GM18511 (cell line): ENCODE measurements around the gene PCGF6.
A peak's percentile ranks its signal among the peaks of the same experiment; 100 is the strongest.
"Not testable (repeated sequence)": the region's sequence is repeated elsewhere in the genome, so short reads cannot be mapped to it uniquely, and the experiment has no call there.

ENCODE experiments used
- ATAC-seq: cut with Tn5 transposase; IDR thresholded peaks from one replicate; pipeline ENCODE4 v1.9.1; 2021; ENCODE audit warnings: mild to moderate bottlenecking, moderate library complexity; ENCODE audit not compliant: unreplicated experiment

The PCGF6 gene, protein sequence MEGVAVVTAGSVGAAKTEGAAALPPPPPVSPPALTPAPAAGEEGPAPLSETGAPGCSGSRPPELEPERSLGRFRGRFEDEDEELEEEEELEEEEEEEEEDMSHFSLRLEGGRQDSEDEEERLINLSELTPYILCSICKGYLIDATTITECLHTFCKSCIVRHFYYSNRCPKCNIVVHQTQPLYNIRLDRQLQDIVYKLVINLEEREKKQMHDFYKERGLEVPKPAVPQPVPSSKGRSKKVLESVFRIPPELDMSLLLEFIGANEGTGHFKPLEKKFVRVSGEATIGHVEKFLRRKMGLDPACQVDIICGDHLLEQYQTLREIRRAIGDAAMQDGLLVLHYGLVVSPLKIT

DNA sequence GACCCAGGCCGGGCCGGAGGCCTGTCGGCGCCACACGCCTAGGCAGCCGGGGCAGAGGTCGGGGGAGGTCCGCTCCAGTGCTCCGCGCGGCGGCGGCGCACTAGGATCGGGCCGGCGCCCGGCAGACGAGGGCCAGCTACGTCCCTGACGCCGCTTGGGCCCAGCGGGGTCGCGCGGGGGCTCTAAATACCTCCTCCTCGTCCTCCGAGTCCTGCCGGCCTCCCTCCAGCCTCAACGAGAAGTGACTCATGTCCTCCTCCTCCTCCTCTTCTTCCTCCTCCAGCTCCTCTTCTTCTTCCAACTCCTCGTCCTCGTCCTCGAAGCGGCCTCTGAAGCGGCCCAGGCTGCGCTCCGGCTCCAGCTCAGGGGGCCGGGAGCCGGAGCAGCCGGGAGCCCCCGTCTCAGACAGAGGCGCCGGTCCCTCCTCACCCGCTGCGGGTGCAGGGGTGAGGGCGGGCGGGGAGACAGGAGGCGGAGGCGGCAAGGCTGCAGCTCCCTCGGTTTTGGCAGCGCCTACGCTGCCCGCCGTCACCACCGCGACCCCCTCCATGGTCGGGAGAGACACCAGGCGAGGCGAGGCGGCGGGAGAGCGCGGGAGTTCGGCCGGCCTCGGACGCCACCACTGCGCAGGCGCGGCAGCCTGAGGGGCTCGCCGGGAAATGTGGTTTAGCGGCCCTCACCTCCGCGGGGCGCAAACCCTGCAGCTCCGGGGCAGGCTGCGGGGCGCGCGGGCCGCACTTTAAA is at the start of gene PCGF6:
TSS of gene PCGF6 (minus strand) at position 624 of the 744 bp plus-strand sequence. CDS start at position 550, 74 bp downstream.
- ATAC-seq = peak; percentile 91

DNA sequence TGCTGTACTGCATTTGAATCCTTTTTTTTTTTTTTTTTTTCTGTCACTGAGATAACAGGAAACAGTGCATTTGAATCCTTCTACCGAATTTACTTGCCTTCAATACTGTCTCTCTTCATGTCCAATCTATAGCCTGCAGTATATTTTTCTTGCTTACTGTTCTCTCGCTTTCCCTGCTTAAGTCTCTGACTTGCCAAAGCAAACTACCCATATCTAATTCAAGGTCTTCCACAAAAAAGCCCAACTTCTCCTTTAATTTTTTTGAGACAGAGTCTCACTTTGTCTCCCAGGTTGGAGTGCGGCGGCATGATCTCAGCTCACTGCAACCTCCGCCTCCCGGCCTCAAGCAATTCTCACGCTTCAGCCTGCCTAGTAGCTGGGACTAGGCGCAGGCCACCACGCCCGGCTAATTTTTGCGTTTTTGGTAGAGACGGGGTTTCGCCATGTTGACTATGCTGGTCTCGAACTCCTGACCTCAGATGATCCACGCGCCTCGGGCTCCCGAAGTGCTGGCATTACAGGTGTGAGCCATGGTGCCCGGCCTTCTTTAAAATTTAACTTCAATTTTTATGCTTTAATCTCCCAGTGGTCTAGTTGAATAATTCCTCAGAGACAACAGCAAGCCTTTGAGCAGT is 46.4 kb upstream of the PCGF6 start:
- ATAC-seq = no peak

DNA sequence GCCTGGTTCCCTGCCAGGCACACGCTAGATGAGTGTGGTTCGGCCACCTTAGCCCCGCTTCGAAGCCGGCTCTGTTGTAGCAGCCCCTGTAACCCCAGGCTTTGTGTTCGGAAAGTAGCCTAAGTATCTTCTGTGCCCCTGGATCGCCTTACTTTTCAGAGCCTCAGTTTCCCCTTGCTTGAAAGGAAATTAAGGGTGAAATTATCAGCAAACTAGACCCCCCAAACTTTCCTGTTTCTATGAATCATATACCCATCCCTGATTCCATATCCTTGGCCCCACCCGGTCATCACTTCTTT is 45.8 kb upstream of the PCGF6 start:
- no peak for ATAC-seq

DNA sequence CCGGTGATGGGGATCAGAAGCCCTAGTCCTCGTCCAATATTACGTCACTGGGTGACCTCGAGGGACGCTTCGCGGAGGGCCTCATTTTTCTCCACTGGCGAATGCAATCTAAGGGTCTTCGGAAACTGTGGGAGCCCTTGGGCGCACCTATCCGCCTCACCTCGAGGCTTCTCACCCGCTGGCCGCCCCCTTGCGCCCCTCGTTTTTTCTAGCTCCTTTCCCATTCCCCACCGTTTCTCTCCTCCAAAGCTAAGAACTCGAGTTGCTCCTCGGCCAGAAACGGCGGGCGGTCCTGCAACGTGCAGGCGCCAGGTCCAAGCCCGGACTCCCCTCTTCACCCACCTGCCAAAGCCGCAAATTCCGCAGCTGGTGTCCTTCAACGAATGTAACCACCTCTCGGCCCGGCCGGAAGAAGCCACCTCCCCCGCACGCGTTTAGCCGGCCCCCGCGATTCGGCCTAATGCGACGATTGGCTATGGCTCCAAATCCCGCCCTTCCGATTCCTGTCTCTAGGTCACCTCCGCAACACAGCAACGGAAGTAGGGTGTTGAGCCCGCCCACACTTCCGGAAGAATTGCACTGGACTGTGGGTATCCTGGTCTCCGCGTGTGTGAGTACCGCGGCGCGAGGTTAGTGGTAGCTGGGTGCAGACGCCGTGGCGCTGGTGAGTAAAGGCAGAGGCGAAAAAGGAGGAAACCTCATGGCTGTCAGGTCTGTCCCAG is 45.3 kb upstream of the PCGF6 start, which contains the start of the genes ATP5MK and PDCD11:
TSS of gene ATP5MK (minus strand) at position 409 of the 722 bp plus-strand sequence. CDS start 4,018 bp downstream, outside the sequence.
TSS of gene PDCD11 (plus strand) at position 560 of the 722 bp plus-strand sequence. CDS start 1,801 bp downstream, outside the sequence.
- peak; percentile 98 for ATAC-seq

DNA sequence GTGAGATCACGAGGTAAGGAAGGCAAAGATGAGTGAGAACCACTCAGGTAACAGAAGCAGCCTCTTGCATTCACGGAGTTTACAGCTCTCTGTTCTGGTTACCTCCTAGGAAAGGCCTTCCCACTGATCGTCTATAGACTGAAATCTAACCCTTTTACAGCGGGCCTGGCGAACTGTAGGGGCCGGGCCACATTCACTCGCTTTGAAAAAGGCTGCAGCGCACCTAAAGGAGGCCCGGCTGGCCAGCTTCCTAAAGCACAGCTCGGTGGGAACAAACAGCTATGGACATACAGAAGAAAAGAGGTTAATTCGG is 44.8 kb upstream of the PCGF6 start:
- ATAC-seq = no peak

DNA sequence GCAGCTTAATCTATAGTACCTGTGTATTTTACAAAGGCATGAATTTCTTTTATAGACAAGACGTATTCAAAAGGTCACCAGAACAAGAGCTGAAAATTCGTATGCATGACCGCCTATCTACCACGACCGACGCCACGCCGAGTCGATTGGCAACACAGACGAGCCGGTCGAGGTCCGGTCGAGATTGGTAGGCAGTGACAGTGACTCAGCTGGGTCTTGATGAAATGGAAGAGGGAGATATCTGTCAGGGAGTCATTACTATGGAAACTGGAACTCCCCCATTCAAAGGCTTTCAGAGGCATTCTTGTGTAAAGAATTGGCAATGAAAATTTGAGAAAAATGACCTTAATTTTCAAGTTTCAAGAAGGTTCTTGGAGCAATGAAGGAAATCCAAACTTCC is 43.2 kb upstream of the PCGF6 start:
- no peak for ATAC-seq

DNA sequence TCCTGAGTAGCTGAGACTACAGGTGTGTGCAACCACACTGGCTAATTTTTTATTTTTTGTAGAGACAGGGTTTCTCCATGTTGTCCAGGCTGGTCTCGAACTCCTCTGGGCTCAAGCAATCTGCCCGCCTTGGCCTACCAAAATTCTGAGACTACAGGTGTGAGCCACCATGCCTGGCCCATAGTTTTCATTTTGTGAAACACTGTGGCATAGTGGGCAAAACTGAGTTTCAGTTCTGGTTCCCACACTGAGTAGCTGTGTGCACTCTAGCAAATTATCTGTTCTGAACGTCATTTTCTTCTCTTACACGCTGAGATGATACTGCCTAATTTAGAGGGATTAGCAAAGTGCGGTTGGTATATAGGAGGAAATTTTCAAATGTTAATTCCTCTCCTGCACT is 31.8 kb upstream of the PCGF6 start:
- ATAC-seq = no peak

DNA sequence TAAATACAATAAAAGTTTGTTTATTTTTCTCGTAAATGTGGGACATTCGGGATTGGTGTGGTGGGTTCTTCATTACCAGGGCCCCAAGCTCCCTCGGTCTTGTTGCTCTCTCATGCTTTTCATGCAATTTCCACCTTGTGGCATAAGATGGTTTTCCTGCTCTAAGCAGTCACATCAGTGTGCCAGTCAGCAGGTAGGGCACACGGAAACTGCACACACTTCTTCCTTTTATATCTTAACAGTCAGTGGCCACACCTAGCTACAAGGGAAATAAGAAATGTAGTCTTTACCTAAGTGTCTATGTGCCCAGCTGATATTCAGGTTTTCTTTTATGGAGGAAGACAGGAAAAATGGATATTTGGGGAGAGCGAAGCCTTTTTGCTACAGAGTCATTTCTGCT is 23.3 kb upstream of the PCGF6 start:
- ATAC-seq = no peak

DNA sequence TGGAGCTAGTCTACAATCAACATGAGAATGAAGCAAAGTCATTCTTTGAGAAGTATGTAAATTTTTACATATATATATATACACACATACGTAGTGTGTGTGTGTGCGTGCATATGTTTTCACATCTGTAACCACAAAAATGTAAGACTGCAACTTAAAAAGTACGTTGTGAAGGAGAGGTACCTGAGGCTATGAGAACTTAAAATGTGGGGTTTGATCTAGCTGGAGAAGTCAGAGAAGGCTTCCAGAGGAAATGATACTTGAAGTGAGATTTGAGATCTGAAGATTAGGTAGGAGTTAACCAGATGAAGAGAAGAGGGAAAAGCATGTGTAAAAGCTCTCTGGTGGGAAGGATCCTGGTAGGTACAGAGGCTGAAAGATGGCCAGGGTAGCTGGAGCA is 22.6 kb upstream of the PCGF6 start:
- ATAC-seq = no peak

DNA sequence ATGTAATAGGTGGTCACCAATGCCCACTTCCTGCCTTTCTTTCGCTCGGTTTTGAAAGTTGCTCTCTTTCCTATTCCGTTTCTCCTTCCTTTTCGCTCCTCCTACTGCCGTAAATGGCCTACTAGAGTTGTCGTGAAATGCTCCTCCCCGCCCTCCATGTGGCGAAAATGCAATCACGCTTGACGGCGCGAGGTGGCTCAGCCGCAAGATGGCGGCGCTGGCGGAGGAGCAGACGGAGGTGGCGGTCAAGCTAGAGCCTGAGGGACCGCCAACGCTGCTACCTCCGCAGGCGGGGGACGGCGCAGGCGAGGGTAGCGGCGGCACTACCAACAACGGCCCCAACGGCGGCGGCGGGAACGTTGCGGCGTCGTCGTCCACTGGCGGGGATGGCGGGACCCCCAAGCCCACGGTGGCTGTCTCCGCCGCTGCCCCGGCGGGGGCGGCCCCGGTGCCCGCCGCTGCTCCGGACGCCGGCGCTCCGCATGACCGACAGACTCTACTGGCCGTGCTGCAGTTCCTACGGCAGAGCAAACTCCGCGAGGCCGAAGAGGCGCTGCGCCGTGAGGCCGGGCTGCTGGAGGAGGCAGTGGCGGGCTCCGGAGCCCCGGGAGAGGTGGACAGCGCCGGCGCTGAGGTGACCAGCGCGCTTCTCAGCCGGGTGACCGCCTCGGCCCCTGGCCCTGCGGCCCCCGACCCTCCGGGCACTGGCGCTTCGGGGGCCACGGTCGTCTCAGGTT is 17.0 kb upstream of the PCGF6 start, which contains the start of gene TAF5:
TSS of gene TAF5 (plus strand) at position 195 of the 737 bp plus-strand sequence. CDS start at position 209, 14 bp downstream.
- ATAC-seq = peak; percentile 67

DNA sequence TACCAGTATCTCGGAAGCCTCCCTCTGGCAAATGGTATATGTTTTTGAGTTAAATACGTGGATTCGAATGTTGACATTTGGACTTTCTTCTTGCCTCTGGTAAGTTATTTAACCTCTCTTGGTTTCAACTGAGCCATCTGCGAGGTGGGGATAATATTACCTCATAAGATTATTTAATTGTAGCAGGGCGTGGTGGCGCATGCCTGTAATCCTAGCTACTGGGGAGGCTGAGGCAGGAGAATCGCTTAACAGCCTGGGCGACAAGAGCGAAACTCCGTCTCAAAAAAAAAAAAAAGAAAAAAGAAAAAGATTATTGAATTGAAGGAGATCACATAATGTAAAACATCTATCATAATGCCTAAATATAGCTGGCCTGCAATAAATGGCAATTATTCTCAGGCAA is 16.4 kb upstream of the PCGF6 start:
- no peak for ATAC-seq

DNA sequence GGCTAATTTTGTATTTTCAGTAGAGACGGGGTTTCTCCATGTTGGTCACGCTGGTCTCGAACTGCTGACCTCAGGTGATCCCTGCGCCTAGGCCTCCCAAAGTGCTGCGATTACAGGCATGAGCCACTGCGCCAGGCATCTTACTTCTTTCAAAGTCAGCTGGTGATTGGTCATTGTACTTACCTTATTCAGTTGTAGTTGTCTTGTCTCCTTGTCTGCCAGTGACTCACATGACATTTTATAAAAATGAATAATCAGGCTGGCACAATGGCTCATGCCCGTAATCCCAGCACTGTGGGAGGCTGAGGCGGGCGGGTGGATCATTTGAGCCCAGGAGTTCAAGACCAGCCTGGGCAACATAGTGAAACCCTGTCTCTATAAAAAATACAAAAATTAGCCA is 9.9 kb upstream of the PCGF6 start:
- not testable (repeated sequence) for ATAC-seq

DNA sequence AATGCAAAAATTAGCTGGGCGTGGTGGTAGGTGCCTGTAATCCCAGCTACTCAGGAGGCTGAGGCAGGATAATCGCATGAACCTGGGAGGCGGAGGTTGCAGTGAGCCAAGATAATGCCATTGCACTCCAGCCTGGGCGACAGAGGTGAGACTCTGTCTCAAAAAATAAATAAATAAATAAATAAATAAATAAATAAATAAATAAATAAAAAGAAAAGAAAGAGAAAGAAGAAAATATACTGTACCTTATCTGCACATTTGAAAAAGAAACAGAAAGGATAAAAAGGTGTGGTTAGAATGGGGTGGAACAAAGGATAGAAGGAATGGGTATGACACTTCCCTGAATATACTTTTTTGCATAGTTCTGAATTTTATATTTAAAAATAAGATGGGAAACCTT is 8.6 kb upstream of the PCGF6 start:
- not testable (repeated sequence) for ATAC-seq

DNA sequence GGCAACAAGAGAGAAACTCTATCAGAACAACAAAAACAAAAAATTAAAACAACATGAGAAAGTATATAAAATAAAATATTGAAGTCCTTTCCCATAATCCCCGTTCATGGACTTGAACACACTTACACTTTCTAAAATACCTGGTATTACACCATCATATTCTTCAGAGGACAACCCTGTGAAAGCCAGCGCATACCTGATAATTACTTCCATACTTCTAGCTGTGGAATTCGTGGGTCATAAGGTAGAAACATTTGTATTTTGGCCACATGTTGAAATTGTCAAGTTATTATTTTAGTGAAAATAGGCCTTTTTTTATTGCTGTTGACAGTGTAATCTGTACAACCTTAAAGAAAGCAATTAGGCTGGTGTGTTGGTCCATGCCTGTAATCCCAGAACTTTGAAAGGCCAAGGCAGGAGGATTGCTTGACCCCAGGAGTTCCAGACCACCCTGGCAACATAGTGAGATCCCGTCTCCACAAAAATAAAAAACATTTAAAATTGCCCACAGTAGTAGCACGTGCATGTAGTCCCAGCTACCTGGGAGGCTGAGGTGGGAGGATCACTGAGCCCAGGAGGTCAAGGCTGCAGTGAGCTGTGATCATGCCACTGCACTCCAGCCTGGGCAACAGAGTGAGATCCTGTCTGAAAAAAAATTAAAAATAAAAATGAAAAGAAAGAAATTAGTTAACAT is 5.1 kb upstream of the PCGF6 start:
- ATAC-seq = no peak

DNA sequence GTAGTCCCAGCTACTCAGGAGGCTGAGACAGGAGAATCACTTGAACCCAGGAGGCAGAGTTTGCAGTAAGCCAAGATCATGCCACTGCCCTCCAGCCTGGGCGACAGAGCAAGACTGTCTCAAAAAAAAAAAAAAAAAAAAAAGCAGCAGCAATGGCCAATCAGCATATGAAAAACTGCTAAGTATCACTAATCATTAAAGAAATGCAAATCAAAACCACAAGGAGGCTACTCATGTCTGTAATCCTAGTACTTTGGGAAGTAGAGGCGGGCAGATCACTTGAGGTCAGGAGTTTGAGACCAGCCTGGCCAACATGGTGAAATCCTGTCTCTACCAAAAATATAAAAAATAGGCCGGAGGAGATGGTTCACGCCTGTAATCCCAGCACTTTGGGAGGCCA is 3.6 kb upstream of the PCGF6 start:
- ATAC-seq = not testable (repeated sequence)

DNA sequence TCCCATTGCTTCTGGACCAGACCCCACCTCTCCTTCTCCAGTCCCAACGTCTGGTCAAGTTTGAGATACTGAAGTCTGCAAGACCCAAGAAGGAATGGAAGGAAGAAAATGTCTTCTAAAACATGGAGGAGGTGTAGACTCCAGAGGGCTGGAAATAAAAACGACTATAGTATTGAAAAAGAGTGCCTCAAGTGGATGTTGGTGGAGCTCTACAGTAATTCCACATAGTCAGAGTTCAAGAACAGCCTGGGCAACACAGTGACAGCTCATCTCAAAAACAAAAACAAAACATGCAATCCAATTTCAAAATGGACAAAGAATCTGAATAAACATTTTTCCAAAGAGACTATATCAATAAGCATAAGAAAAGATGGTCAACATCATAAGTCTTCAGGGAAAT is 2.3 kb upstream of the PCGF6 start:
- no peak for ATAC-seq

DNA sequence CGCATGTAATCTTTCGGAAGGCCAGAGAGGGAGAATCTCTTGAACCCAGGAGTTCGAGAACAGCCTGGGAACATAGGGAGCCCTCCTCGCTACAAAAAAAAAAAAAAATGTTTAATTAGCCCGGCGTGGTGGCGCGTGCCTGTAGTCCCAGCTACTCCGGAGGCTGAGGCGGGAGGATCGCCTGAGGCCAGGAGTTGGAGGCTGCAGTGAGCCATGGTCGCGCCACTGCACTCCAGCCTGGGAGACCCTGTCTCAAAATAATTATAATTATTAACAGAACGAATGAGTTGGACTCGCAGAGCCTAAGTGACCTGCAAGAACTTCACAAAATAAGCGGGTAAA is 794 bp downstream of the PCGF6 start:
- no peak for ATAC-seq

DNA sequence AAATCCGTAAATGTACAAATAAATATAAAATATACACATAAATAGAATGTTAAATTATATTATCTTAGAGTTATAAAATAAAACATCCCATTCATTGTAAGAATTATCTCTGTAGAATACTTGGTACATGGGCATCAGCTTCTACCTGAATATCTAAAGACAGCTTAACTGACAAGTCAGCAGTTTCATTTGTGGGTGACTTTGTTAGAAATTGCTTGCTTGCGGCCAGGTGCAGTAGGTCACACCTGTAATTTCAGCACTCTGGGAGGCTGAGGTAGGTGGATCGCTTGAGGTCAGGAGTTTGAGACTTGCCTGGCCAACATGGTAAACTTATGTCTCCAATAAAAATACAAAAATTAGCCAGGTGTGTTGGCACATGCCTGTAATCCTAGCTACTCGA is 14.6 kb downstream of the PCGF6 start:
- ATAC-seq = no peak

DNA sequence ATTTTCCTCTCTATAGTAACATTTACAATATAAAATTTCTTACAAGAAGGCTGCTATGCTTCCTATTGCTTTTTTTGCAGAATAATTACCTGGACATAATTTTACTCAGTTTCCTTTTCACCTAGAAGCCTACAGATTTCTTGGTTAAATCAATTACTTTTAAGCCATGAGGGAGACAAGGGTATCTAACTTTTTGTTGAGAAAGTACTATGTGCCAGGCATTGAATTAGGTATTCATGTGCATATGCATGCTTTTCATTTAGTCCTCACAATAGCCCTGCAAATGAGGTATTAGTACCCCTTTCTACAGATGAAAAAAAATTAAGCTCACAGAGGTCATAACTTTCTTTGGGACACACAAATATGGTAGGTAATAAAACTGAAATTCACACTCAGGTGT is 16.4 kb downstream of the PCGF6 start:
- no peak for ATAC-seq

DNA sequence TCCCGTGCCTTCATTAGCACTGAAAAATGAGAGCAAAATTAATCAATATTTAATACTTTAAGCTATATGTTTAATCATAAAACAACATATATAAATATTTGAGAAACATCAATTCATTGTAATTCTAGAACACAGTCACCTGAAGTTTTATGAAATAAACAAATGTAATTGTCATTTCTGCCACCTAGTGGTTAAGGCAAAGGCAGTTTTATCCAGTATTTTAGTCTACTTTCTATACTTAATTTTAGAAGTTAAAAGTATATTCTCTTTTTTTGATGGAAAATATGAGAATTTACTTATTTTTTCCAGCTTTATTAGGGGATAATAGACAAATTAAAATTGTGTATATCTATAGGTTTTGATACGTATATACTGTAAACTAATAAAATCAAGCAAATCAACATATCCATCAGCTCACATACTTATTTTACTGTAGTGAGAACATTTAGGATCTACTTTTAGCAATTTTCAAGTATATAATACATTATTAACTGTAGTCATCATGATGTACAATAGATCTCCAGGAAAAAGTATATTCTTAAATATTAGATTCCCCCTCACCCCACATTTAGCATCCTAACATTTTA is 16.9 kb downstream of the PCGF6 start:
- no peak for ATAC-seq
